CD14-positive monocyte (primary cell): Measurements from ENCODE around the gene ANKRD13B. TPM values are rescaled to one million over a fixed set of nuclear protein-coding genes. Genes with fewer than 3 reads are reported as not detected.

Experiments
- DNase-seq, 3 donors: peaks; one replicate each; pipeline ENCODE4 v3.0.0-alpha.2; 2011 to 2022
- H2AFZ ChIP-seq: 2 replicates; pipeline ENCODE4 v1.6.0; 2012; ENCODE audit warnings: mild to moderate bottlenecking, low read depth, low read length, inconsistent platforms; ENCODE audit not compliant: insufficient read depth, poor library complexity, severe bottlenecking
- H3K27ac ChIP-seq, 2 donors: 1 replicate in 1 of 2; 2 replicates in 1 of 2; pipeline ENCODE4 v1.5.1; 2012 to 2013; ENCODE audit warnings: low read length in 2 of 2, control low read depth in 1 of 2, inconsistent platforms in 1 of 2, low read depth in 1 of 2, mild to moderate bottlenecking in 1 of 2
- H3K27me3 ChIP-seq, 2 donors: one replicate each; pipeline versions ENCODE4 v1.6.0 to v1.6.1; 2011 to 2013; ENCODE audit warnings: low read length in 2 of 2; ENCODE audit not compliant: control insufficient read depth in 2 of 2, insufficient read depth in 2 of 2
- H3K36me3 ChIP-seq, 2 donors: replicated peaks in 1 of 2; 1 replicate in 1 of 2; 2 replicates in 1 of 2; pipeline versions ENCODE4 v1.5.1 to v1.6.1; 2012 to 2013; ENCODE audit warnings: low read length in 2 of 2, control low read depth in 1 of 2, inconsistent platforms in 1 of 2, mild to moderate bottlenecking in 1 of 2; ENCODE audit not compliant: insufficient read depth in 2 of 2, control insufficient read depth in 1 of 2
- H3K4me1 ChIP-seq, 2 donors: 1 replicate in 1 of 2; 2 replicates in 1 of 2; pipeline versions ENCODE4 v1.5.1 to v1.6.1; 2012 to 2013; ENCODE audit warnings: low read length in 2 of 2, control low read depth in 1 of 2, inconsistent platforms in 1 of 2, mild to moderate bottlenecking in 1 of 2, moderate library complexity in 1 of 2; ENCODE audit not compliant: insufficient read depth in 2 of 2, control insufficient read depth in 1 of 2
- H3K4me2 ChIP-seq: replicated peaks from 2 replicates; pipeline ENCODE3; 2012; ENCODE audit warnings: low read length, moderate library complexity, mild to moderate bottlenecking; ENCODE audit not compliant: poor library complexity, severe bottlenecking; ENCODE audit errors: extremely low read depth
- H3K4me3 ChIP-seq, 3 experiments: fragments of 200-600 bp in 1 of 3; sonication (generic) in 1 of 3; replicated peaks in 1 of 3; 1 replicate in 2 of 3; 2 replicates in 1 of 3; pipeline ENCODE4 v1.5.1; 2011 to 2013; ENCODE audit warnings: low read length in 3 of 3, mild to moderate bottlenecking in 3 of 3, control low read depth in 2 of 3, low read depth in 2 of 3, inconsistent platforms in 1 of 3, moderate library complexity in 1 of 3
- H3K79me2 ChIP-seq: 2 replicates; pipeline ENCODE4 v1.6.0; 2012; ENCODE audit warnings: mild to moderate bottlenecking, control low read depth, inconsistent platforms, low read length, moderate library complexity; ENCODE audit not compliant: insufficient read depth
- H3K9ac ChIP-seq: 2 replicates; pipeline ENCODE4 v1.6.0; 2017; ENCODE audit warnings: low read length, mild to moderate bottlenecking; ENCODE audit not compliant: insufficient read depth, poor library complexity, severe bottlenecking
- H3K9me3 ChIP-seq, 2 donors: replicated peaks in 1 of 2; 1 replicate in 1 of 2; 2 replicates in 1 of 2; pipeline versions ENCODE4 v1.5.1 to v1.6.1; 2012 to 2013; ENCODE audit warnings: low read length in 2 of 2, control low read depth in 1 of 2; ENCODE audit not compliant: control insufficient read depth in 1 of 2, insufficient read depth in 1 of 2
- H4K20me1 ChIP-seq: 2 replicates; pipeline ENCODE4 v1.6.0; 2012; ENCODE audit warnings: mild to moderate bottlenecking, low read length, control low read depth, moderate library complexity; ENCODE audit not compliant: insufficient read depth
- H3K27ac Mint-ChIP-seq, 7 donors: one replicate each; pipeline ENCODE4 v1.8.0; 2020; ENCODE audit warnings: mild to moderate bottlenecking in 7 of 7, mixed read lengths in 7 of 7, moderate library complexity in 6 of 7, inconsistent platforms in 2 of 7
- H3K27me3 Mint-ChIP-seq, 3 donors: one replicate each; pipeline ENCODE4 v1.8.0; 2021 to 2022; ENCODE audit warnings: low read depth in 3 of 3, mild to moderate bottlenecking in 3 of 3, mixed read lengths in 3 of 3, moderate library complexity in 3 of 3, inconsistent platforms in 1 of 3
- H3K36me3 Mint-ChIP-seq, 2 donors: one replicate each; pipeline ENCODE4 v1.8.0; 2020; ENCODE audit warnings: mixed read lengths in 2 of 2, inconsistent platforms in 1 of 2, mild to moderate bottlenecking in 1 of 2
- H3K4me1 Mint-ChIP-seq: one replicate; pipeline ENCODE4 v1.8.0; 2020; ENCODE audit warnings: mild to moderate bottlenecking, mixed read lengths
- H3K4me3 Mint-ChIP-seq, 2 donors: one replicate each; pipeline ENCODE4 v1.8.0; 2020; ENCODE audit warnings: mild to moderate bottlenecking in 2 of 2, mixed read lengths in 2 of 2, moderate library complexity in 1 of 2
- H3K9me3 Mint-ChIP-seq, 7 donors: one replicate each; pipeline ENCODE4 v1.8.0; 2020 to 2022; ENCODE audit warnings: mixed read lengths in 7 of 7, mild to moderate bottlenecking in 6 of 7, moderate library complexity in 6 of 7, inconsistent platforms in 2 of 7
- WGBS: methylation state at CpG from one replicate; pipeline ENCODE4 v1.1.5; 2013; ENCODE audit warnings: missing lambda C conversion rate; ENCODE audit not compliant: insufficient coverage; 5-methylcytosine and 5-hydroxymethylcytosine counted together
- intact Hi-C, 2 donors: fragments of 100-400 bp; cut with micrococcal nuclease; formaldehyde crosslinking; loops; one replicate each; pipeline versions ENCODE4 v1.15.0 to v1.15.1; 2023
- polyA minus RNA-seq: library from RNA; depleted of rRNA, polyadenylated mRNA; stranded (reverse); fragments of >200 nt; gene quantifications from 2 replicates; pipeline ENCODE4 v1.2.3, GENCODE V29; 2012
- polyA plus RNA-seq, 3 donors: library from polyadenylated mRNA; depleted of rRNA in 1 of 3; unstranded in 2 of 3; stranded (reverse) in 1 of 3; fragments of 300-500 nt in 2 of 3; fragments of >200 nt in 1 of 3; fragmentation: Illumina TruSeq in 2 of 3; gene quantifications; 1 replicate in 2 of 3; 2 replicates in 1 of 3; pipeline ENCODE4 v1.2.3, GENCODE V29; 2012 to 2021
- total RNA-seq, 12 experiments: library from RNA in 1 of 12; stranded (reverse) in 1 of 12; fragments of 120-200 nt in 1 of 12; gene quantifications; one replicate each; pipeline ENCODE4 v1.2.4 and lab custom pipeline; 2013 to 2026; ENCODE audit warnings: mixed read lengths in 6 of 12, inconsistent platforms in 1 of 12
- TF ChIP-seq, protein P1 (sequence below): fragments of 200-600 bp; IDR thresholded peaks from one replicate; pipeline ENCODE4 v1.8.0; 2022; ENCODE audit warnings: antibody characterized with exemption, mild to moderate bottlenecking

ANKRD13B gene
- total RNA-seq (2013) = 0.10 TPM
- polyA plus RNA-seq (under 1 TPM in 1 of 3 donors, not detected in 2; 0.37 TPM), polyA minus RNA-seq (0.28 and 0.32 TPM in 2 replicates), total RNA-seq (lab: John Stamatoyannopoulos, UW) (0 to 2.4 (median 0.23) reads per million in 11 experiments)

DNA sequence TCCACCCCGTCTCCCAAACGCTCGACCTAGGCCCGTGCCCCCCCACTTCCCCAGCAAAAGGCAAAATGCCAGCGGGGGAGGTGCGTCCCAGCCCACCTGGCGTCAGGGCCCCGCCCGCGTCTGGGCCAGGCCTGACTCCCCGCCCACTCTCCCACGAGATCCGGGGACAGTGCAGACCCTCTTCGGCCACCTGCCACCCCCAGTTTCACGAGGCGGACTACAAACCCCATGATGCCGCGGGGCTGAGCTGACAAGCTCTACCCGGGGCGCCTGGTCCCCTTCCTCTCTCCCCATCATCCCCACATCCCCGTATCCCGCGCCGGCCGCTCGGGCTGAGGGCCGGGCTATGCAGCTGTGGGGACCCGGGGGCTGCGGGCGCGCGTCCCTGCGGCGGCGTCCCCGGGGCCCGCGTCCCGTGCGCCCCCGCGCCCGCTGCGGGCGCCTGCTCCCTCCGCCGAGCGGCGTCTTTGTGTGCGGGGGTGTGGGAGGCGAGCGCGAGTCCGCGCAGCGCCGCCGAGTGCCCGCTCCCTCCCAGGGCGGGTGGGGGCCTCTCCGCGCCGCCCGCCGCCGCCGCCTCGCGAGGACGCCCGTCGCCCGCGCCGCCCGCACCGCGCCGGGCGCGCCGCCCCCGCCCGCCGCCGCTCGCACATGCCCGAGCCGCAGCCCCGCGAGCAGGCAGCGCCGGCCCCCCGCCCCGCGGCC is at the start of gene ANKRD13B:
Gene ANKRD13B (plus strand): TSS at position 283 of the 702 bp plus-strand sequence. CDS start 490 bp downstream, outside the sequence.
- peak within 1 kb of the TSS; percentile 73 for H2AFZ ChIP-seq
- H3K36me3 ChIP-seq = no peaks in the 10 kb centered on the region
- no peak for DNase-seq
- H3K4me1 ChIP-seq = peaks cover 48 to 52% of the 10 kb centered on the region in 2 donors
- Mint-ChIP-seq H3K4me1 (peaks cover 48% of the 10 kb centered on the region), H3K27ac (peak within 1 kb of the TSS in 3 of 7 donors; percentile 38 to 74 (median 41)), H3K4me3 (peak within 1 kb of the TSS; percentile 75 to 92), H3K27me3 (peaks cover 24 to 45% (median 35%) of the 10 kb centered on the region in 3 donors), H3K36me3 (no peaks in the 10 kb centered on the region), H3K9me3 (peaks cover 0 to 3% (median 0%) of the 10 kb centered on the region in 7 donors)
- intact Hi-C loops = no loop called here
- H4K20me1 ChIP-seq = peaks cover 13% of the 10 kb centered on the region
- H3K4me2 ChIP-seq = peak within 1 kb of the TSS; percentile 96
- H3K4me3 ChIP-seq = peak within 1 kb of the TSS; percentile 42 to 88 (median 50)
- peaks cover 2 to 29% of the 10 kb centered on the region in 2 donors for H3K27me3 ChIP-seq
- H3K9ac ChIP-seq = peak within 1 kb of the TSS; percentile 18
- no peaks in the 10 kb centered on the region for H3K9me3 ChIP-seq
- TF ChIP-seq, protein P1, sequence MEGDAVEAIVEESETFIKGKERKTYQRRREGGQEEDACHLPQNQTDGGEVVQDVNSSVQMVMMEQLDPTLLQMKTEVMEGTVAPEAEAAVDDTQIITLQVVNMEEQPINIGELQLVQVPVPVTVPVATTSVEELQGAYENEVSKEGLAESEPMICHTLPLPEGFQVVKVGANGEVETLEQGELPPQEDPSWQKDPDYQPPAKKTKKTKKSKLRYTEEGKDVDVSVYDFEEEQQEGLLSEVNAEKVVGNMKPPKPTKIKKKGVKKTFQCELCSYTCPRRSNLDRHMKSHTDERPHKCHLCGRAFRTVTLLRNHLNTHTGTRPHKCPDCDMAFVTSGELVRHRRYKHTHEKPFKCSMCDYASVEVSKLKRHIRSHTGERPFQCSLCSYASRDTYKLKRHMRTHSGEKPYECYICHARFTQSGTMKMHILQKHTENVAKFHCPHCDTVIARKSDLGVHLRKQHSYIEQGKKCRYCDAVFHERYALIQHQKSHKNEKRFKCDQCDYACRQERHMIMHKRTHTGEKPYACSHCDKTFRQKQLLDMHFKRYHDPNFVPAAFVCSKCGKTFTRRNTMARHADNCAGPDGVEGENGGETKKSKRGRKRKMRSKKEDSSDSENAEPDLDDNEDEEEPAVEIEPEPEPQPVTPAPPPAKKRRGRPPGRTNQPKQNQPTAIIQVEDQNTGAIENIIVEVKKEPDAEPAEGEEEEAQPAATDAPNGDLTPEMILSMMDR = no peak
- WGBS = under 1% methylated on average over 96 of the region's 96 CpGs
- no peak within 1 kb of the TSS for H3K27ac ChIP-seq
- peaks cover 10% of the 10 kb centered on the region for H3K79me2 ChIP-seq

DNA sequence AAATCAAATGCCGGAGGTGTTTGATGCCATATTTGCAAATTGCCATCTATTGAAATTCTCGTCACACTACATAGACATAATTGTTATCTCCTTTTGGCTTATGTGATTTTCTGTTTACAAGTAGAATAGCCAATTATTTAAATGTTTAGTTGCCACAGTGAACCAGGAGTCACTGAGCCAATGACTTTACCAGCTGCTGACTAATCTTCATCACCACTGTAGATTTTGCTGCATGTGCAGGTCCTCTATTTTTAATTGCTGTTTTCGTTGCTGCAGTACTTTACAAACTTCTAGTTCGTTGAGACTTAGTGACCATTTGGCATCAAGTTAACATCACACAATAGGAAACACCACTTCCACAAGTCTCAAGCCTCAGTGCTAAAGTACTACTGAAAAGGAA is 48.9 kb upstream of the ANKRD13B start:
- H3K4me3 Mint-ChIP-seq = no peak overlapping the region
- Histone ChIP-seq H3K4me3 (no peak overlapping the region), H3K9ac (no peak overlapping the region), H3K9me3 (no peaks in the 10 kb centered on the region), H3K4me2 (no peak overlapping the region), H4K20me1 (peaks cover 3% of the 10 kb centered on the region), H3K79me2 (no peaks in the 10 kb centered on the region), H3K36me3 (peaks cover 48 to 84% of the 10 kb centered on the region in 2 donors), H2AFZ (no peak overlapping the region), H3K27ac (no peak overlapping the region), H3K27me3 (no peaks in the 10 kb centered on the region), H3K4me1 (no peaks in the 10 kb centered on the region)
- no peaks in the 10 kb centered on the region for H3K4me1 Mint-ChIP-seq
- TF ChIP-seq, protein P1 = no peak
- WGBS = 100% methylated on average over 1 of the region's 4 CpGs
- H3K27ac Mint-ChIP-seq = no peak overlapping the region
- intact Hi-C loops = no loop called here
- no peak for DNase-seq
- H3K27me3 Mint-ChIP-seq = no peaks in the 10 kb centered on the region
- H3K36me3 Mint-ChIP-seq = peaks cover 52 to 74% of the 10 kb centered on the region in 2 donors
- no peaks in the 10 kb centered on the region for H3K9me3 Mint-ChIP-seq
